Fibroblast of lung (primary cell): ENCODE data around the gene C1GALT1. TPM values are rescaled to one million over a fixed set of nuclear protein-coding genes. Genes with fewer than 3 reads are reported as not detected.

Experiments used
- DNase-seq, 2 donors: peaks; one replicate each; pipeline versions ENCODE4 v3.0.0 to v3.0.0-alpha.2; 2010; ENCODE audit warnings: low read depth in 2 of 2
- H2AFZ ChIP-seq: 2 replicates; pipeline ENCODE4 v1.5.1; 2012; ENCODE audit warnings: low read length, control low read depth, inconsistent platforms
- H3K27ac ChIP-seq: 2 replicates; pipeline ENCODE4 v1.5.1; 2011; ENCODE audit warnings: low read length, control low read depth; ENCODE audit not compliant: insufficient read depth
- H3K27me3 ChIP-seq: 2 replicates; pipeline ENCODE4 v1.5.1; 2011; ENCODE audit warnings: mild to moderate bottlenecking, low read length; ENCODE audit not compliant: control insufficient read depth, insufficient read depth
- H3K36me3 ChIP-seq: 2 replicates; pipeline ENCODE4 v1.5.1; 2011; ENCODE audit warnings: low read length; ENCODE audit not compliant: control insufficient read depth, insufficient read depth
- H3K4me1 ChIP-seq: 2 replicates; pipeline ENCODE4 v1.5.1; 2011; ENCODE audit warnings: low read length; ENCODE audit not compliant: control insufficient read depth, insufficient read depth; ENCODE audit errors: extremely low read depth
- H3K4me2 ChIP-seq: 2 replicates; pipeline ENCODE4 v1.5.1; 2011; ENCODE audit warnings: low read length, control low read depth; ENCODE audit not compliant: insufficient read depth; ENCODE audit errors: extremely low read depth
- H3K4me3 ChIP-seq, 4 experiments: fragments of 200-600 bp in 1 of 4; sonication (generic) in 1 of 4; replicated peaks in 1 of 4; 2 replicates each; pipeline ENCODE4 v1.5.1; 2011 to 2016; ENCODE audit warnings: low read length in 4 of 4, low read depth in 3 of 4, mild to moderate bottlenecking in 3 of 4, control low read depth in 2 of 4, inconsistent platforms in 1 of 4, mixed read lengths in 1 of 4; ENCODE audit not compliant: insufficient read depth in 1 of 4; ENCODE audit errors: control extremely low read depth in 1 of 4
- H3K79me2 ChIP-seq: 2 replicates; pipeline ENCODE4 v1.5.1; 2012; ENCODE audit warnings: mild to moderate bottlenecking, low read length, inconsistent platforms; ENCODE audit not compliant: control insufficient read depth, insufficient read depth
- H3K9ac ChIP-seq: 2 replicates; pipeline ENCODE4 v1.5.1; 2011; ENCODE audit warnings: mild to moderate bottlenecking, low read length, control low read depth; ENCODE audit not compliant: insufficient read depth
- H3K9me3 ChIP-seq: 2 replicates; pipeline ENCODE4 v1.5.1; 2012; ENCODE audit warnings: low read depth, low read length; ENCODE audit not compliant: control insufficient read depth, insufficient read depth
- H4K20me1 ChIP-seq: 2 replicates; pipeline ENCODE4 v1.5.1; 2011; ENCODE audit warnings: low read length; ENCODE audit not compliant: control insufficient read depth, insufficient read depth; ENCODE audit errors: extremely low read depth
- CTCF ChIP-seq, 2 donors: IDR thresholded peaks in 1 of 2; conservative IDR thresholded peaks in 1 of 2; 1 replicate in 1 of 2; 2 replicates in 1 of 2; pipeline ENCODE4 v1.5.1; 2011 to 2012; ENCODE audit warnings: low read length in 2 of 2, control low read depth in 1 of 2, inconsistent platforms in 1 of 2, low read depth in 1 of 2, mild to moderate bottlenecking in 1 of 2
- EZH2 ChIP-seq: IDR thresholded peaks from 2 replicates; pipeline ENCODE4 v1.5.1; 2012; ENCODE audit warnings: low read length, control low read depth, mild to moderate bottlenecking; ENCODE audit errors: missing control alignments
- polyA plus RNA-seq, 2 donors: library from polyadenylated mRNA; depleted of rRNA in 1 of 2; stranded (reverse) in 1 of 2; unstranded in 1 of 2; fragments of >200 nt; gene quantifications; 2 replicates each; pipeline ENCODE4 v1.2.1, GENCODE V29; 2011 to 2012; ENCODE audit warnings: missing spikeins in 1 of 2
- total RNA-seq: library from RNA; depleted of rRNA; stranded (reverse); fragments of >200 nt; gene quantifications from 2 replicates; pipeline ENCODE4 v1.2.1, GENCODE V29; 2014

The C1GALT1 gene
- total and polyA plus RNA-seq, 2 donors (not counting 1 experiment from before 2014, with no cell fraction given): 17.0 to 26.3 TPM

- H2AFZ ChIP-seq: no peak overlapping the region
- H3K27me3 ChIP-seq: no peaks in the 10 kb centered on the region
- H3K4me2 ChIP-seq: no peak overlapping the region
- H3K4me3 ChIP-seq: no peak overlapping the region
- H4K20me1 ChIP-seq: no peaks in the 10 kb centered on the region
- H3K4me1 ChIP-seq: no peaks in the 10 kb centered on the region
- H3K27ac ChIP-seq: no peak overlapping the region
- no peaks in the 10 kb centered on the region for H3K79me2 ChIP-seq
- H3K36me3 ChIP-seq: no peaks in the 10 kb centered on the region
- no peak overlapping the region for H3K9ac ChIP-seq
- TF ChIP-seq CTCF (conservative IDR thresholded peaks at IDR 0.05 in 1 of 2, IDR thresholded peaks at IDR 0.05 in 1 of 2; ENCODE audit: low read depth in 1 of 2, low read length in 2 of 2) (no peak), EZH2 (no peak)
- DNase-seq: no peak
- H3K9me3 ChIP-seq: no peaks in the 10 kb centered on the region
Measured at GRCh38 chr7:7247658-7248057, 65.3 kb downstream of the C1GALT1 start.

GRCh38 chr7:7249814-7250213 lies 67.5 kb downstream of the C1GALT1 start:
- H4K20me1 ChIP-seq: no peaks in the 10 kb centered on the region
- H3K9ac ChIP-seq: no peak overlapping the region
- no peak for DNase-seq
- no peak for TF ChIP-seq EZH2
- TF ChIP-seq CTCF (conservative IDR thresholded peaks at IDR 0.05 in 1 of 2, IDR thresholded peaks at IDR 0.05 in 1 of 2; ENCODE audit: low read depth in 1 of 2, low read length in 2 of 2): no peak
- H3K27me3 ChIP-seq: no peaks in the 10 kb centered on the region
- H3K36me3 ChIP-seq: no peaks in the 10 kb centered on the region
- H3K79me2 ChIP-seq: no peaks in the 10 kb centered on the region
- no peak overlapping the region for H3K4me3 ChIP-seq
- no peaks in the 10 kb centered on the region for H3K9me3 ChIP-seq
- H3K4me2 ChIP-seq: no peak overlapping the region
- no peaks in the 10 kb centered on the region for H3K4me1 ChIP-seq
- H2AFZ ChIP-seq: no peak overlapping the region
- no peak overlapping the region for H3K27ac ChIP-seq

- Histone ChIP-seq H3K27ac (no peak overlapping the region), H3K27me3 (no peaks in the 10 kb centered on the region), H3K79me2 (no peaks in the 10 kb centered on the region), H3K9me3 (no peaks in the 10 kb centered on the region), H2AFZ (no peak overlapping the region), H3K4me3 (no peak overlapping the region), H3K9ac (no peak overlapping the region), H3K4me1 (no peaks in the 10 kb centered on the region), H3K36me3 (no peaks in the 10 kb centered on the region), H4K20me1 (no peaks in the 10 kb centered on the region), H3K4me2 (no peak overlapping the region)
- no peak for DNase-seq
- TF ChIP-seq EZH2 (no peak), CTCF (conservative IDR thresholded peaks at IDR 0.05 in 1 of 2, IDR thresholded peaks at IDR 0.05 in 1 of 2; ENCODE audit: low read depth in 1 of 2, low read length in 2 of 2) (no peak)
Measured at GRCh38 chr7:7251742-7252141, 69.4 kb downstream of the C1GALT1 start.
